Spleen (tissue), 11 donors: ENCODE data around the gene MCM5. TPM values are rescaled to one million over a fixed set of nuclear protein-coding genes. Genes with fewer than 3 reads are reported as not detected.

Experiments used
- DNase-seq: peaks from one replicate; pipeline ENCODE4 v3.0.0-alpha.2; 2020
- H3K27ac ChIP-seq, 8 donors: fragments of 200-600 bp; sonication (generic) in 7 of 8; 1 replicate in 4 of 8; 2 replicates in 4 of 8; pipeline versions ENCODE4 v1.5.0 to v1.8.0; 2016 to 2021; ENCODE audit warnings: inconsistent platforms in 4 of 8, mild to moderate bottlenecking in 4 of 8, moderate library complexity in 1 of 8
- H3K27me3 ChIP-seq, 7 donors: fragments of 200-600 bp; sonication (generic) in 6 of 7; replicated peaks in 1 of 7; 1 replicate in 4 of 7; 2 replicates in 3 of 7; pipeline versions ENCODE4 v1.5.0 to v1.8.0; 2016 to 2021; ENCODE audit warnings: inconsistent platforms in 3 of 7, mild to moderate bottlenecking in 1 of 7
- H3K36me3 ChIP-seq, 6 donors: fragments of 200-600 bp; sonication (generic) in 5 of 6; 1 replicate in 4 of 6; 2 replicates in 2 of 6; pipeline versions ENCODE4 v1.5.0 to v1.8.0; 2016 to 2021; ENCODE audit warnings: inconsistent platforms in 2 of 6
- H3K4me1 ChIP-seq, 6 donors: fragments of 200-600 bp; sonication (generic) in 5 of 6; 1 replicate in 3 of 6; 2 replicates in 3 of 6; pipeline versions ENCODE4 v1.5.0 to v1.8.0; 2016 to 2021; ENCODE audit warnings: inconsistent platforms in 3 of 6
- H3K4me3 ChIP-seq, 8 donors: fragments of 200-600 bp; sonication (generic) in 7 of 8; 1 replicate in 4 of 8; 2 replicates in 4 of 8; pipeline versions ENCODE4 v1.5.0 to v1.8.0; 2016 to 2021; ENCODE audit warnings: inconsistent platforms in 4 of 8, mild to moderate bottlenecking in 4 of 8, moderate library complexity in 2 of 8
- H3K9me3 ChIP-seq, 8 donors: fragments of 200-600 bp; sonication (generic) in 7 of 8; 1 replicate in 4 of 8; 2 replicates in 4 of 8; pipeline versions ENCODE4 v1.5.0 to v1.8.0; 2016 to 2021; ENCODE audit warnings: inconsistent platforms in 4 of 8
- CTCF ChIP-seq, 11 experiments: fragments of 200-600 bp in 7 of 11; fragments of 450-650 bp in 4 of 11; sonication (generic) in 4 of 11; IDR thresholded peaks in 8 of 11; conservative IDR thresholded peaks in 3 of 11; 1 replicate in 7 of 11; 2 replicates in 4 of 11; pipeline versions ENCODE4 v1.4.0 to v1.8.0; 2016 to 2021; ENCODE audit warnings: antibody characterized with exemption in 11 of 11, inconsistent platforms in 4 of 11, mild to moderate bottlenecking in 1 of 11
- POLR2A ChIP-seq, 3 donors: fragments of 450-650 bp; IDR thresholded peaks; one replicate each; pipeline ENCODE4 v1.5.1; 2017; ENCODE audit warnings: antibody characterized with exemption in 3 of 3, mild to moderate bottlenecking in 1 of 3
- POLR2AphosphoS5 ChIP-seq, 3 donors: sonication (generic); formaldehyde crosslinking; IDR thresholded peaks; one replicate each; pipeline ENCODE4 v1.5.1; 2017; ENCODE audit warnings: antibody characterized with exemption in 3 of 3
- WGBS, 5 donors: extraction: QIAGEN DNeasy Blood & Tissue Kit in 3 of 5; methylation state at CpG; one replicate each; pipeline versions ENCODE4 v1.1.5 to v1.1.7; 2013 to 2018; 5-methylcytosine and 5-hydroxymethylcytosine counted together
- intact Hi-C: fragments of 100-400 bp; cut with DNase I; formaldehyde crosslinking; loops from one replicate; pipeline ENCODE4 v1.15.0; 2023; ENCODE audit warnings: low total_unique reads
- polyA plus RNA-seq, 3 donors: library from polyadenylated mRNA; stranded (reverse); fragments of 200-250 nt; gene quantifications; one replicate each; pipeline ENCODE4 v1.2.1, GENCODE V29; 2013
- total RNA-seq, 7 donors: library from RNA; depleted of rRNA in 3 of 7; stranded (reverse); fragments of >200 nt in 3 of 7; fragmentation: NEBNext Ultra II Directional in 4 of 7; extraction: Animal tissue kit (Norgen Biotek cat#: 25700) in 4 of 7; gene quantifications; one replicate each; pipeline versions ENCODE4 v1.1.0 to v1.2.1, GENCODE V29; 2016 to 2021
- donor health status: healthy with polysubstance abuse.
- donor health status: DM: no; HTN: no; CAD: no; lungs with moderate emphysema.
- donor health status: DM: no; HTN: no; CAD: no.
- donor health status: Bipolar disorder and iron deficiency.
- donor health status: healthy.
- donor health status: DM: no; HTN: no; CAD: no.
- donor health status: DM: yes; HTN: yes; CAD: no.

MCM5 gene
- total and polyA plus RNA-seq, 10 donors: 45.2 to 96.3 (median 56.5) TPM

GRCh38 chr22:35381424-35382009, 18.4 kb upstream of the MCM5 start:
- H3K27me3 ChIP-seq: no peaks in the 10 kb centered on the region
- TF ChIP-seq POLR2AphosphoS5 (IDR thresholded peaks at IDR 0.05) (no peak), CTCF (IDR thresholded peaks at IDR 0.05 in 8 of 11, conservative IDR thresholded peaks at IDR 0.05 in 3 of 11) (no peak), POLR2A (IDR thresholded peaks at IDR 0.05) (no peak)
- peaks cover 15 to 59% (median 42%) of the 10 kb centered on the region in 6 donors for H3K4me1 ChIP-seq
- peak overlapping the region; percentile 42 to 89 (median 80) for H3K27ac ChIP-seq
- intact Hi-C loops: no loop called here
- H3K36me3 ChIP-seq: peaks cover 0 to 32% (median under 1%) of the 10 kb centered on the region in 6 donors
- no peak for DNase-seq
- H3K4me3 ChIP-seq: peak overlapping the region; percentile 30 to 74 (median 47)
- H3K9me3 ChIP-seq: no peaks in the 10 kb centered on the region
- WGBS, 5 donors: 68 to 81% (median 71%) methylated on average over 5 of the region's 5 CpGs

- Histone ChIP-seq H3K27me3 (no peaks in the 10 kb centered on the region), H3K4me3 (peak overlapping the region in 6 of 8 donors; percentile 10 to 74 (median 45)), H3K27ac (peak overlapping the region in 3 of 8 donors; percentile 22 to 80 (median 41)), H3K4me1 (peaks cover 3 to 38% (median 21%) of the 10 kb centered on the region in 6 donors), H3K9me3 (no peaks in the 10 kb centered on the region), H3K36me3 (peaks cover 0 to 54% (median 9%) of the 10 kb centered on the region in 6 donors)
- DNase-seq: no peak
- WGBS, 5 donors: 47 to 83% (median 74%) methylated on average over 3 of the region's 3 CpGs
- intact Hi-C loops: no loop called here
- no peak for TF ChIP-seq POLR2A (IDR thresholded peaks at IDR 0.05)
- no peak for TF ChIP-seq POLR2AphosphoS5 (IDR thresholded peaks at IDR 0.05)
- TF ChIP-seq CTCF (IDR thresholded peaks at IDR 0.05 in 8 of 11, conservative IDR thresholded peaks at IDR 0.05 in 3 of 11): no peak
Measured at GRCh38 chr22:35383679-35384071, 16.3 kb upstream of the MCM5 start.

- H3K36me3 ChIP-seq: peaks cover 0 to 60% (median 9%) of the 10 kb centered on the region in 6 donors
- peaks cover 3 to 36% (median 20%) of the 10 kb centered on the region in 6 donors for H3K4me1 ChIP-seq
- 83 to 92% (median 84%) methylated on average over 4 of the region's 4 CpGs for WGBS, 5 donors
- peak overlapping the region in 4 of 8 donors; percentile 43 to 74 (median 52) for H3K4me3 ChIP-seq
- TF ChIP-seq CTCF (IDR thresholded peaks at IDR 0.05 in 8 of 11, conservative IDR thresholded peaks at IDR 0.05 in 3 of 11) (no peak), POLR2AphosphoS5 (IDR thresholded peaks at IDR 0.05) (peak in 2 of 3 donors; percentile 49 to 87)
- intact Hi-C loops: no loop called here
- H3K27me3 ChIP-seq: no peaks in the 10 kb centered on the region
- peak overlapping the region in 4 of 8 donors; percentile 7 to 80 (median 24) for H3K27ac ChIP-seq
- DNase-seq: no peak
- H3K9me3 ChIP-seq: no peaks in the 10 kb centered on the region
Measured at GRCh38 chr22:35384527-35384926, 15.4 kb upstream of the MCM5 start.

GRCh38 chr22:35384975-35385588, 14.9 kb upstream of the MCM5 start:
- intact Hi-C loops: no loop called here
- Histone ChIP-seq H3K9me3 (no peaks in the 10 kb centered on the region), H3K36me3 (peaks cover 0 to 65% (median 10%) of the 10 kb centered on the region in 6 donors), H3K4me3 (peak overlapping the region in 3 of 8 donors; percentile 43 to 74 (median 56)), H3K27ac (peak overlapping the region in 3 of 8 donors; percentile 7 to 80 (median 25)), H3K4me1 (peaks cover 3 to 32% (median 17%) of the 10 kb centered on the region in 6 donors), H3K27me3 (no peaks in the 10 kb centered on the region)
- no peak for DNase-seq
- WGBS, 5 donors: 80 to 90% (median 87%) methylated on average over 6 of the region's 6 CpGs
- TF ChIP-seq CTCF (IDR thresholded peaks at IDR 0.05 in 8 of 11, conservative IDR thresholded peaks at IDR 0.05 in 3 of 11) (no peak), POLR2AphosphoS5 (IDR thresholded peaks at IDR 0.05) (peak in 1 of 3 donors; percentile 51), POLR2A (IDR thresholded peaks at IDR 0.05) (peak in 1 of 3 donors; percentile 4)
